Ascending aorta (tissue), 2 donors: ENCODE measurements around the gene DDX23. TPM values are rescaled to one million over a fixed set of nuclear protein-coding genes. Genes with fewer than 3 reads are reported as not detected.
"Not testable (repeated sequence)": the region's sequence is repeated elsewhere in the genome, so short reads cannot be mapped to it uniquely, and the experiment has no call there.

Experiments used
- DNase-seq, 2 donors: peaks; one replicate each; pipeline ENCODE4 v3.0.0-alpha.2; 2019; ENCODE audit warnings: low spot score in 2 of 2
- H3K27ac ChIP-seq, 2 donors: fragments of 200-600 bp; sonication (generic); one replicate each; pipeline ENCODE4 v1.5.1; 2016 to 2017; ENCODE audit warnings: mild to moderate bottlenecking in 1 of 2
- H3K27me3 ChIP-seq: fragments of 200-600 bp; sonication (generic); one replicate; pipeline ENCODE4 v1.5.1; 2017
- H3K36me3 ChIP-seq, 2 donors: fragments of 200-600 bp; sonication (generic); one replicate each; pipeline ENCODE4 v1.5.1; 2016
- H3K4me1 ChIP-seq, 2 donors: fragments of 200-600 bp; sonication (generic); one replicate each; pipeline ENCODE4 v1.5.1; 2016 to 2017; ENCODE audit warnings: mild to moderate bottlenecking in 1 of 2
- H3K4me3 ChIP-seq, 2 donors: fragments of 200-600 bp; sonication (generic); one replicate each; pipeline ENCODE4 v1.5.1; 2016 to 2017; ENCODE audit warnings: mild to moderate bottlenecking in 1 of 2
- H3K9me3 ChIP-seq, 2 donors: fragments of 200-600 bp; sonication (generic); one replicate each; pipeline ENCODE4 v1.5.1; 2016
- intact Hi-C: fragments of 100-400 bp; cut with DNase I; formaldehyde crosslinking; loops from one replicate; pipeline ENCODE4 v1.15.1; 2023
- total RNA-seq: library from RNA; depleted of rRNA; stranded (reverse); fragments of >200 nt; gene quantifications from one replicate; pipeline ENCODE4 v1.1.0, GENCODE V29; 2016
- TF ChIP-seq, protein P1 (sequence below), 3 experiments: fragments of 200-600 bp in 2 of 3; fragments of 450-650 bp in 1 of 3; sonication (generic) in 2 of 3; IDR thresholded peaks; one replicate each; pipeline ENCODE4 v1.5.1; 2016 to 2019; ENCODE audit warnings: antibody characterized with exemption in 3 of 3, mild to moderate bottlenecking in 1 of 3, moderate library complexity in 1 of 3

Gene DDX23
- total RNA-seq, 1 donor from 2014 or later, result 39.4 TPM

DNA sequence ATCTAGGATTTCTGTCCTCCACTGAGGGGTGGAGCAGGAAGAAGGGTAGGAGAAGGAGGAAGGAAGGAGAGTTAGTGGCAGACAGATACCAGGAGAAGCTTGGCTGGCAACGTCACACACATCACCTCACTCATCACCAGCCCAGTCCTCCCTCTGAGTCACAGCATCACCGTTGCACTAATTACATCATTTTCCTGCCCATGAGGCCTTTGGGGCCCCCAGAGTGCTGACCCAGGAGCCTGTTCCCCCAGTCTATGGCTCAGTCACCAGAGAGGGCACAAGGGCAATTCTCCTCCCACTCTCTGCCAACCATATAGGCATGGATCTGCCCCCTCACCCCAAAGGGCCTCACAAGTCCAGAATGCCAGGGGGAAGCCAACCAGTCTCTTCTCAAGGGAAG lies 9.1 kb upstream of the DDX23 start:
- no peak overlapping the region for H3K27ac ChIP-seq
- H3K9me3 ChIP-seq, result no peaks in the 10 kb centered on the region
- TF ChIP-seq, protein P1, sequence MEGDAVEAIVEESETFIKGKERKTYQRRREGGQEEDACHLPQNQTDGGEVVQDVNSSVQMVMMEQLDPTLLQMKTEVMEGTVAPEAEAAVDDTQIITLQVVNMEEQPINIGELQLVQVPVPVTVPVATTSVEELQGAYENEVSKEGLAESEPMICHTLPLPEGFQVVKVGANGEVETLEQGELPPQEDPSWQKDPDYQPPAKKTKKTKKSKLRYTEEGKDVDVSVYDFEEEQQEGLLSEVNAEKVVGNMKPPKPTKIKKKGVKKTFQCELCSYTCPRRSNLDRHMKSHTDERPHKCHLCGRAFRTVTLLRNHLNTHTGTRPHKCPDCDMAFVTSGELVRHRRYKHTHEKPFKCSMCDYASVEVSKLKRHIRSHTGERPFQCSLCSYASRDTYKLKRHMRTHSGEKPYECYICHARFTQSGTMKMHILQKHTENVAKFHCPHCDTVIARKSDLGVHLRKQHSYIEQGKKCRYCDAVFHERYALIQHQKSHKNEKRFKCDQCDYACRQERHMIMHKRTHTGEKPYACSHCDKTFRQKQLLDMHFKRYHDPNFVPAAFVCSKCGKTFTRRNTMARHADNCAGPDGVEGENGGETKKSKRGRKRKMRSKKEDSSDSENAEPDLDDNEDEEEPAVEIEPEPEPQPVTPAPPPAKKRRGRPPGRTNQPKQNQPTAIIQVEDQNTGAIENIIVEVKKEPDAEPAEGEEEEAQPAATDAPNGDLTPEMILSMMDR (IDR thresholded peaks at IDR 0.05), result no peak
- no peaks in the 10 kb centered on the region for H3K36me3 ChIP-seq
- peaks cover 3 to 8% of the 10 kb centered on the region in 2 donors for H3K4me1 ChIP-seq
- H3K27me3 ChIP-seq, result no peaks in the 10 kb centered on the region
- DNase-seq, result no peak
- H3K4me3 ChIP-seq, result no peak overlapping the region
- intact Hi-C loops, result no loop called here

DNA sequence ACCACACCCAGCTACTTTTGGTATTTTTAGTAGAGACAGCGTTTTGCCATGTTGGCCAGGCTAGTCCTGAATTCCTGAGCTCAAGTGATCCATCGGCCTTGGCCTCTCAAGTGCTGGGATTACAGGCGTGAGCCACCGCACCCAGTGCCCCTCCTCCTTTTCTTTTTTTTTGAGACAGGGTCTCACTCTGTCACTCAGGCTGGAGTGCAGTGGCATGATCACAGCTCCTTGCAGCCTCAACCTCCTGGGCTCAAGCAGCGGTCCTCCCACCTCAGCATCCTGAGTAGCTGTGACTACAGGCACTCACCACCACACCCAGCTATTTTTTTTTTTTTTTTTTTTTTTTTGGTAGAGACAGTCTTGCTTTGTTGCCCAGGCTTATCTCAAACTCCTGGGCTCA lies 8.3 kb upstream of the DDX23 start:
- H3K9me3 ChIP-seq, intact Hi-C loops, H3K36me3 ChIP-seq, H3K27ac ChIP-seq, H3K4me3 ChIP-seq, H3K27me3 ChIP-seq, H3K4me1 ChIP-seq, DNase-seq: not testable (repeated sequence)

DNA sequence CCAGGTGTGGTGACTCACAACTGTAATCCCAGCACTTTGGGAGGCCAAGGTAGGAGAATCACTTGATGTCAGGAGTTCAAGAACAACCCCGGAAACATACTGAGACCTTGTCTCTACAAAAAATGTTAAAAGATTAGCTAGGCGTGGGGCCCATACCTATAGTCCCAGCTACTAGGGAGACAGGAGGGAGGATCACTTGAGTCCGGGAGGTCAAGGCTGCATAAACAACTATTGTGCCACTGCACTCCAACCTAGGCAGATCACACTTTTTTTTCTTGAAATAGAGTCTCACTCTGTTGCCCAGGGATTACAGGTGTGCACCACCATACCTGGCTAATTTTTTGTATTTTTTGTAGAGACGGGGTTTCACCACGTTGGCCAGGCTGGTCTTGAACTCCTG lies 7.6 kb upstream of the DDX23 start:
- DNase-seq, result no peak
- Histone ChIP-seq H3K27me3 (no peaks in the 10 kb centered on the region), H3K4me1 (no peaks in the 10 kb centered on the region), H3K36me3 (no peaks in the 10 kb centered on the region), H3K4me3 (no peak overlapping the region), H3K27ac (no peak overlapping the region), H3K9me3 (no peaks in the 10 kb centered on the region)
- intact Hi-C loops, result no loop called here
- TF ChIP-seq, protein P1 (IDR thresholded peaks at IDR 0.05), result no peak

DNA sequence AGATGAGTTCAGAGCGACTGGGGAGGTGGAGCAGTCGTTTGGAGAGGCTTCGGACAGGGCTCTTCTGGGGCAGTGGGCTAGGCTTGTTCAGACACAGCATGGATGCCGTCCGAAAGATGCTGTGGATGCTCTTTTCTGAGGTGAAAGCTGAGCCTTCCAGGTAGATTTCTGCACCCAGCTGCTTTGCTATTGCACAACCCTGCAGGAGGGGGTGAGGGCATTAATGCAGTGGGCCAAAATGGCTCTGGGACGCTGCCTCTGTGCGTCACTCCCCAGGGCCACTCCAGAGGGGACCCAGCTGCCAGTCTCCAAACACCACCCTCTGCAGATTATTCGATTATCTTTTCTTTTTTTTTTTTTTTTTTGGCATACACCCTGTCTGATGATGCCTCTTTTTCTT lies 6.1 kb upstream of the DDX23 start:
- TF ChIP-seq, protein P1 (IDR thresholded peaks at IDR 0.05), result no peak
- H3K4me3 ChIP-seq, result no peak overlapping the region
- no peak for DNase-seq
- H3K27ac ChIP-seq, result no peak overlapping the region
- no peaks in the 10 kb centered on the region for H3K27me3 ChIP-seq
- H3K36me3 ChIP-seq, result no peaks in the 10 kb centered on the region
- no peaks in the 10 kb centered on the region for H3K4me1 ChIP-seq
- intact Hi-C loops, result no loop called here
- H3K9me3 ChIP-seq, result no peaks in the 10 kb centered on the region

DNA sequence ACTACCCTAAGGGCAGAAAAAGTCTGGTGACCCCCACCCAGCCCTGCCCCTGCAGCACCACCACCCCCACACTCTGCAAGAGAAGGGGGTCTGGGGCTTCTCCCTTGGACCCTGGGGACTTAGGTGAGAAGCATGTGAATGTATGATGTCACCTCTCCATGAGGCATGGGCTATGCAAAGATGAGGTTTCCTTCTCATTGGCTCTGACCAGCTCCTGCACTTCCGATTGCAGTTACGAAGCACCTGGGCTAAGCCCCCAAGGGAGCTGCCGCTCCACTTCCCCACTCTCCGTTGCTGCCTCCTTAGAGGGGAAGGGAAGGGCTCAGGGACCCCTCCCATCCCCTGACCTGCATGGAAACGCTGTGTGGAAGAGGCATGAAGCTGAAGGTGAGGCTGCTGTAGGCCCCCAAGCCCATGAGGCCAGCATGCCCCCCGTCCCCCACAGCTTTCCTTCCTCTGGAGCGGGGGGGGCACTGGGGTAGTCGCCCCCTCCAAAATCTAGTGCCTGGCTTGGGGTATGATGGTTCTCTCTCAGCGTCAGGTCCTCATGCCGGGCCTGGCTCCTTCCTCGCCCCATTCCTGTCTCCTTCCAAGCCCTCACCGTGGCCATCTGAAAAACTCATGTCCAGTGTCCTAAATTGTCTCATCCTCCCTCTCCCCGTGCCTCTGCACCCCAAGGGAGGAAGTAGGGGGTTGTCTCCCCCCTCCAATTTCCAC lies 5.5 kb upstream of the DDX23 start:
- no peak overlapping the region for H3K27ac ChIP-seq
- TF ChIP-seq, protein P1 (IDR thresholded peaks at IDR 0.05), result no peak
- no peaks in the 10 kb centered on the region for H3K9me3 ChIP-seq
- no peaks in the 10 kb centered on the region for H3K27me3 ChIP-seq
- intact Hi-C loops, result no loop called here
- no peaks in the 10 kb centered on the region for H3K36me3 ChIP-seq
- H3K4me3 ChIP-seq, result no peak overlapping the region
- DNase-seq, result no peak
- peaks cover 2 to 4% of the 10 kb centered on the region in 2 donors for H3K4me1 ChIP-seq

DNA sequence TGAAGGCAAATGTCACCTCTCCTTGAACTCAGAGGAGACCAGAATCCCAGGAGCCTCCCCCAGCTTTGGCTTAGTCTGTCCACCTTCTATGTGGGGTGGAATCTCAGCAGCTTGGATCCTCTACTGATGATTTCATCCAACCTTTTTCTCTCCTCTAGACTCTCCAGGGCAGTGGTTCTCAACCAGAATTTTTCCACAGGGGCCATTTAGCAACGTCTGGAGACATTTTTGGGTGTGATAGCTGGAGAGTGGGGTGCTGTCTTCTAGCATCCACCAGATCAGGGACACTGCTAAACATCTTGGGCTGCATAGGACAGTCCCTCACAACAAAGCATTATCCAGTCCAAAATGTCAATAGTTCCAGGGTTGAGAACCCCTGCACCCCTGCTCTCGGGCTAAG lies 4.4 kb upstream of the DDX23 start:
- intact Hi-C loops, result no loop called here
- H3K27me3 ChIP-seq, result no peaks in the 10 kb centered on the region
- no peaks in the 10 kb centered on the region for H3K9me3 ChIP-seq

DNA sequence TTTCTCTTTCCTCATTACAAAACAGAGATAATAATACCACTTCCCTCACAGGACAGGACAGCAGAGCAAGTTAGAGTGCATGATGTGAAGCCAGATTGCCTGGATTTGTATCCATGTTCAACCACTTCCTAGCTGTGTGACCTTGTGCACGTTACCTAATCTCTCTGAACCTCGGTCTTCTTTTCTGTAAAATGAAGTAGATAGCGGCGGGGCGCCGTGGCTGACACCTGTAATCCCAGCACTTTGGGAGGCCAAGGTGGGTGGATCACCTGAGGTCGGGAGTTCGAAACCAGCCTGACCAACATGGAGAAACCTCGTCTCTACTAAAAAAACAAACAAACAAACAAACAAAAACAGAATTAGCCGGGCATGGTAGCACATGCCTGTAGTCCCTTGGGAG lies 3.0 kb upstream of the DDX23 start:
- H3K27me3 ChIP-seq, H3K36me3 ChIP-seq, DNase-seq, H3K9me3 ChIP-seq, H3K4me3 ChIP-seq, intact Hi-C loops, H3K27ac ChIP-seq: not testable (repeated sequence)
- H3K4me1 ChIP-seq, result peaks cover 5 to 18% of the 10 kb centered on the region in 2 donors

More for the DNA sequence above, 4.4 kb upstream of the DDX23 start:
- H3K4me1 ChIP-seq, result peaks cover 2 to 4% of the 10 kb centered on the region in 2 donors
- no peak for DNase-seq
- TF ChIP-seq, protein P1 (IDR thresholded peaks at IDR 0.05), result no peak
- no peak overlapping the region for H3K27ac ChIP-seq
- H3K4me3 ChIP-seq, result no peak overlapping the region
- no peaks in the 10 kb centered on the region for H3K36me3 ChIP-seq
